ENCODE measurements around the gene CUX1. TPM values are rescaled to one million over a fixed set of nuclear protein-coding genes. Genes with fewer than 3 reads are reported as not detected.

CUX1 gene
- total and polyA plus RNA-seq, 10 of the 15 experiments (the other 5 are each of a cell fraction or from before 2014, with no cell fraction given) = 6.1 to 48.6 (median 25.9) TPM

DNA sequence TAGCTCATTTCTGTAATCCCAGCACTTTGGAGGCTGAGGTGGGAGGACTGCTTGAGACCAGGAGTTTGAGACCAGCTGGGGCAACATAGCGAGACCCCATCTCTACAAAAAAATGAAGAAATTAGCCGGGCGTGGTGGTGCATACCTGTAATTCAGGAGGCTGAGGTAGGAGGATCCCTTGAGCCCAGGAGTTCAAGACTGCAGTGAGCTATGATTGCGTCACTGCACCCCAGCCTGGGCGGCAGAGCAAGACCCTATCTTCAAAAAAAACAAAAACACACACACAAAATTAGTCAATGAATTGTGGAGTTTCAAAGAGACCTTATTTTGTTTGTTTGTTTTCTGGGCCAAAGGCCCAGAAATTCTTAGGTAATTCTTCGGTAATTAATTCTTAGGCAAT lies 110.0 kb downstream of the CUX1 start (continued):
- TF ChIP-seq, protein P1, sequence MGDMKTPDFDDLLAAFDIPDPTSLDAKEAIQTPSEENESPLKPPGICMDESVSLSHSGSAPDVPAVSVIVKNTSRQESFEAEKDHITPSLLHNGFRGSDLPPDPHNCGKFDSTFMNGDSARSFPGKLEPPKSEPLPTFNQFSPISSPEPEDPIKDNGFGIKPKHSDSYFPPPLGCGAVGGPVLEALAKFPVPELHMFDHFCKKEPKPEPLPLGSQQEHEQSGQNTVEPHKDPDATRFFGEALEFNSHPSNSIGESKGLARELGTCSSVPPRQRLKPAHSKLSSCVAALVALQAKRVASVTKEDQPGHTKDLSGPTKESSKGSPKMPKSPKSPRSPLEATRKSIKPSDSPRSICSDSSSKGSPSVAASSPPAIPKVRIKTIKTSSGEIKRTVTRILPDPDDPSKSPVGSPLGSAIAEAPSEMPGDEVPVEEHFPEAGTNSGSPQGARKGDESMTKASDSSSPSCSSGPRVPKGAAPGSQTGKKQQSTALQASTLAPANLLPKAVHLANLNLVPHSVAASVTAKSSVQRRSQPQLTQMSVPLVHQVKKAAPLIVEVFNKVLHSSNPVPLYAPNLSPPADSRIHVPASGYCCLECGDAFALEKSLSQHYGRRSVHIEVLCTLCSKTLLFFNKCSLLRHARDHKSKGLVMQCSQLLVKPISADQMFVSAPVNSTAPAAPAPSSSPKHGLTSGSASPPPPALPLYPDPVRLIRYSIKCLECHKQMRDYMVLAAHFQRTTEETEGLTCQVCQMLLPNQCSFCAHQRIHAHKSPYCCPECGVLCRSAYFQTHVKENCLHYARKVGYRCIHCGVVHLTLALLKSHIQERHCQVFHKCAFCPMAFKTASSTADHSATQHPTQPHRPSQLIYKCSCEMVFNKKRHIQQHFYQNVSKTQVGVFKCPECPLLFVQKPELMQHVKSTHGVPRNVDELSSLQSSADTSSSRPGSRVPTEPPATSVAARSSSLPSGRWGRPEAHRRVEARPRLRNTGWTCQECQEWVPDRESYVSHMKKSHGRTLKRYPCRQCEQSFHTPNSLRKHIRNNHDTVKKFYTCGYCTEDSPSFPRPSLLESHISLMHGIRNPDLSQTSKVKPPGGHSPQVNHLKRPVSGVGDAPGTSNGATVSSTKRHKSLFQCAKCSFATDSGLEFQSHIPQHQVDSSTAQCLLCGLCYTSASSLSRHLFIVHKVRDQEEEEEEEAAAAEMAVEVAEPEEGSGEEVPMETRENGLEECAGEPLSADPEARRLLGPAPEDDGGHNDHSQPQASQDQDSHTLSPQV (IDR thresholded peaks at IDR 0.05) = no peak
- TF ChIP-seq RELA (IDR thresholded peaks at IDR 0.05; ENCODE audit: borderline replicate concordance, partially characterized antibody) (no peak), TBL1XR1 (IDR thresholded peaks at IDR 0.05; ENCODE audit: low read depth, low read length) (no peak), ZNF622 (IDR thresholded peaks at IDR 0.05) (no peak), EZH2 (IDR thresholded peaks at IDR 0.05; ENCODE audit: borderline replicate concordance, control insufficient read depth, low read depth, low read length) (no peak), TCF3 (IDR thresholded peaks at IDR 0.05; ENCODE audit: borderline replicate concordance, insufficient read depth, low read depth, low read length) (no peak), SUPT20H (IDR thresholded peaks at IDR 0.05; ENCODE audit: borderline replicate concordance, control insufficient read depth, low read depth, low read length) (no peak), SMC3 (IDR thresholded peaks at IDR 0.05; ENCODE audit: borderline replicate concordance, low read length) (no peak), NFYB (IDR thresholded peaks at IDR 0.05; ENCODE audit: insufficient read depth, low read depth, low read length) (no peak), IKZF2 (IDR thresholded peaks at IDR 0.05) (no peak)
- TF ChIP-seq, protein P2, sequence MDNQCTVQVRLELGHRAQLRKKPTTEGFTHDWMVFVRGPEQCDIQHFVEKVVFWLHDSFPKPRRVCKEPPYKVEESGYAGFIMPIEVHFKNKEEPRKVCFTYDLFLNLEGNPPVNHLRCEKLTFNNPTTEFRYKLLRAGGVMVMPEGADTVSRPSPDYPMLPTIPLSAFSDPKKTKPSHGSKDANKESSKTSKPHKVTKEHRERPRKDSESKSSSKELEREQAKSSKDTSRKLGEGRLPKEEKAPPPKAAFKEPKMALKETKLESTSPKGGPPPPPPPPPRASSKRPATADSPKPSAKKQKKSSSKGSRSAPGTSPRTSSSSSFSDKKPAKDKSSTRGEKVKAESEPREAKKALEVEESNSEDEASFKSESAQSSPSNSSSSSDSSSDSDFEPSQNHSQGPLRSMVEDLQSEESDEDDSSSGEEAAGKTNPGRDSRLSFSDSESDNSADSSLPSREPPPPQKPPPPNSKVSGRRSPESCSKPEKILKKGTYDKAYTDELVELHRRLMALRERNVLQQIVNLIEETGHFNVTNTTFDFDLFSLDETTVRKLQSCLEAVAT (IDR thresholded peaks at IDR 0.05) = no peak
- TF ChIP-seq, protein P3, sequence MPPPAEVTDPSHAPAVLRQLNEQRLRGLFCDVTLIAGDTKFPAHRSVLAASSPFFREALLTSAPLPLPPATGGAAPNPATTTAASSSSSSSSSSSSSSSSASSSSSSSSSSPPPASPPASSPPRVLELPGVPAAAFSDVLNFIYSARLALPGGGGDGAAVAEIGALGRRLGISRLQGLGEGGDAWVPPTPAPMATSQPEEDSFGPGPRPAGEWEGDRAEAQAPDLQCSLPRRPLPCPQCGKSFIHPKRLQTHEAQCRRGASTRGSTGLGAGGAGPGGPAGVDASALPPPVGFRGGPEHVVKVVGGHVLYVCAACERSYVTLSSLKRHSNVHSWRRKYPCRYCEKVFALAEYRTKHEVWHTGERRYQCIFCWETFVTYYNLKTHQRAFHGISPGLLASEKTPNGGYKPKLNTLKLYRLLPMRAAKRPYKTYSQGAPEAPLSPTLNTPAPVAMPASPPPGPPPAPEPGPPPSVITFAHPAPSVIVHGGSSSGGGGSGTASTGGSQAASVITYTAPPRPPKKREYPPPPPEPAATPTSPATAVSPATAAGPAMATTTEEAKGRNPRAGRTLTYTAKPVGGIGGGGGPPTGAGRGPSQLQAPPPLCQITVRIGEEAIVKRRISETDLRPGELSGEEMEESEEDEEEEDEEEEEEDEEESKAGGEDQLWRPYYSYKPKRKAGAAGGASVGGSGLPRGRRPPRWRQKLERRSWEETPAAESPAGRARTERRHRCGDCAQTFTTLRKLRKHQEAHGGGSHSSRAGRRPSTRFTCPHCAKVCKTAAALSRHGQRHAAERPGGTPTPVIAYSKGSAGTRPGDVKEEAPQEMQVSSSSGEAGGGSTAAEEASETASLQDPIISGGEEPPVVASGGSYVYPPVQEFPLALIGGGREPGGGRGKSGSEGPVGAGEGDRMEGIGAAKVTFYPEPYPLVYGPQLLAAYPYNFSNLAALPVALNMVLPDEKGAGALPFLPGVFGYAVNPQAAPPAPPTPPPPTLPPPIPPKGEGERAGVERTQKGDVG (CRISPR knock-in tag; IDR thresholded peaks at IDR 0.05) = no peak
- TF ChIP-seq, protein P4, sequence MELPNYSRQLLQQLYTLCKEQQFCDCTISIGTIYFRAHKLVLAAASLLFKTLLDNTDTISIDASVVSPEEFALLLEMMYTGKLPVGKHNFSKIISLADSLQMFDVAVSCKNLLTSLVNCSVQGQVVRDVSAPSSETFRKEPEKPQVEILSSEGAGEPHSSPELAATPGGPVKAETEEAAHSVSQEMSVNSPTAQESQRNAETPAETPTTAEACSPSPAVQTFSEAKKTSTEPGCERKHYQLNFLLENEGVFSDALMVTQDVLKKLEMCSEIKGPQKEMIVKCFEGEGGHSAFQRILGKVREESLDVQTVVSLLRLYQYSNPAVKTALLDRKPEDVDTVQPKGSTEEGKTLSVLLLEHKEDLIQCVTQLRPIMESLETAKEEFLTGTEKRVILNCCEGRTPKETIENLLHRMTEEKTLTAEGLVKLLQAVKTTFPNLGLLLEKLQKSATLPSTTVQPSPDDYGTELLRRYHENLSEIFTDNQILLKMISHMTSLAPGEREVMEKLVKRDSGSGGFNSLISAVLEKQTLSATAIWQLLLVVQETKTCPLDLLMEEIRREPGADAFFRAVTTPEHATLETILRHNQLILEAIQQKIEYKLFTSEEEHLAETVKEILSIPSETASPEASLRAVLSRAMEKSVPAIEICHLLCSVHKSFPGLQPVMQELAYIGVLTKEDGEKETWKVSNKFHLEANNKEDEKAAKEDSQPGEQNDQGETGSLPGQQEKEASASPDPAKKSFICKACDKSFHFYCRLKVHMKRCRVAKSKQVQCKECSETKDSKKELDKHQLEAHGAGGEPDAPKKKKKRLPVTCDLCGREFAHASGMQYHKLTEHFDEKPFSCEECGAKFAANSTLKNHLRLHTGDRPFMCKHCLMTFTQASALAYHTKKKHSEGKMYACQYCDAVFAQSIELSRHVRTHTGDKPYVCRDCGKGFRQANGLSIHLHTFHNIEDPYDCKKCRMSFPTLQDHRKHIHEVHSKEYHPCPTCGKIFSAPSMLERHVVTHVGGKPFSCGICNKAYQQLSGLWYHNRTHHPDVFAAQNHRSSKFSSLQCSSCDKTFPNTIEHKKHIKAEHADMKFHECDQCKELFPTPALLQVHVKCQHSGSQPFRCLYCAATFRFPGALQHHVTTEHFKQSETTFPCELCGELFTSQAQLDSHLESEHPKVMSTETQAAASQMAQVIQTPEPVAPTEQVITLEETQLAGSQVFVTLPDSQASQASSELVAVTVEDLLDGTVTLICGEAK (IDR thresholded peaks at IDR 0.05; ENCODE audit: borderline replicate concordance) = no peak
- TF ChIP-seq, protein P5, sequence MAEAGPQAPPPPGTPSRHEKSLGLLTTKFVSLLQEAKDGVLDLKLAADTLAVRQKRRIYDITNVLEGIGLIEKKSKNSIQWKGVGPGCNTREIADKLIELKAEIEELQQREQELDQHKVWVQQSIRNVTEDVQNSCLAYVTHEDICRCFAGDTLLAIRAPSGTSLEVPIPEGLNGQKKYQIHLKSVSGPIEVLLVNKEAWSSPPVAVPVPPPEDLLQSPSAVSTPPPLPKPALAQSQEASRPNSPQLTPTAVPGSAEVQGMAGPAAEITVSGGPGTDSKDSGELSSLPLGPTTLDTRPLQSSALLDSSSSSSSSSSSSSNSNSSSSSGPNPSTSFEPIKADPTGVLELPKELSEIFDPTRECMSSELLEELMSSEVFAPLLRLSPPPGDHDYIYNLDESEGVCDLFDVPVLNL (IDR thresholded peaks at IDR 0.05; ENCODE audit: low read depth, low read length) = no peak
